ENCODE measurements around the gene ADM2. TPM values are rescaled to one million over a fixed set of nuclear protein-coding genes. Genes with fewer than 3 reads are reported as not detected.

Gene ADM2
- total RNA-seq, 1 experiment from 2014 or later, result 1.4 TPM

- H3K9me2 ChIP-seq (replicated peaks; ENCODE audit: insufficient read depth, low read length), result no peaks in the 10 kb centered on the region
- H3K27me3 ChIP-seq (ENCODE audit: low read length), result no peaks in the 10 kb centered on the region
- H3K9ac ChIP-seq (ENCODE audit: low read length), result peak within 1 kb of the TSS; percentile 100
- peak; percentile 99 for DNase-seq
- H4K20me1 ChIP-seq (ENCODE audit: insufficient read depth, low read depth, low read length), result 0 out of 2 replicates have a peak, but pooled peaks cover 3% of the 10 kb centered on the region
- H3K4me3 ChIP-seq (ENCODE audit: low read length), result peak within 1 kb of the TSS; percentile 94
- peak within 1 kb of the TSS; percentile 98 for H3K4me2 ChIP-seq (ENCODE audit: low read depth, low read length, poor library complexity, severe bottlenecking)
- peak within 1 kb of the TSS; percentile 93; the same call in 1 of the 2 replicates for H2AFZ ChIP-seq (ENCODE audit: low read length)
- H3K4me1 ChIP-seq (ENCODE audit: low read length), result peaks cover 20% of the 10 kb centered on the region
- peak within 1 kb of the TSS; percentile 60; the same call in 1 of the 2 replicates for H3K27ac ChIP-seq (ENCODE audit: low read length)
- no peaks in the 10 kb centered on the region for H3K36me3 ChIP-seq (ENCODE audit: insufficient read depth, low read length)
- H3K79me2 ChIP-seq (ENCODE audit: low read length), result peaks cover 53% of the 10 kb centered on the region
- no peaks in the 10 kb centered on the region for H3K9me3 ChIP-seq (ENCODE audit: low read length)
Observed at GRCh38 chr22:50507991-50508884, 26.9 kb downstream of the ADM2 start, which contains the start of gene NCAPH2. TSS of gene NCAPH2 (plus strand) at chr22:50508224. CDS start at chr22:50508338, 114 bp downstream.

- Histone ChIP-seq H3K9me3 (ENCODE audit: low read length) (no peaks in the 10 kb centered on the region), H3K27me3 (ENCODE audit: low read length) (no peaks in the 10 kb centered on the region), H3K9me2 (replicated peaks; ENCODE audit: insufficient read depth, low read length) (no peaks in the 10 kb centered on the region), H3K9ac (ENCODE audit: low read length) (peak overlapping the region; percentile 81), H3K4me1 (ENCODE audit: low read length) (peaks cover 20% of the 10 kb centered on the region), H4K20me1 (ENCODE audit: insufficient read depth, low read depth, low read length) (0 out of 2 replicates have a peak, but pooled peaks cover 3% of the 10 kb centered on the region), H2AFZ (ENCODE audit: low read length) (no peak overlapping the region), H3K79me2 (ENCODE audit: low read length) (peaks cover 59% of the 10 kb centered on the region), H3K4me2 (ENCODE audit: low read depth, low read length, poor library complexity, severe bottlenecking) (peak overlapping the region; percentile 98), H3K4me3 (ENCODE audit: low read length) (peak overlapping the region; percentile 94), H3K27ac (ENCODE audit: low read length) (0 out of 2 replicates have a peak overlapping the region, but pooled peaks have one; percentile 4), H3K36me3 (ENCODE audit: insufficient read depth, low read length) (no peaks in the 10 kb centered on the region)
- peak; percentile 46 for DNase-seq
Observed at GRCh38 chr22:50508897-50509296, 27.6 kb downstream of the ADM2 start.

- Histone ChIP-seq H3K9me2 (replicated peaks; ENCODE audit: insufficient read depth, low read length) (no peaks in the 10 kb centered on the region), H4K20me1 (ENCODE audit: insufficient read depth, low read depth, low read length) (0 out of 2 replicates have a peak, but pooled peaks cover 2% of the 10 kb centered on the region)
Observed at GRCh38 chr22:50513175-50513574, 31.8 kb downstream of the ADM2 start.

GRCh38 chr22:50516068-50516467 lies 34.7 kb downstream of the ADM2 start:
- Histone ChIP-seq H4K20me1 (ENCODE audit: insufficient read depth, low read depth, low read length) (0 out of 2 replicates have a peak, but pooled peaks cover 2% of the 10 kb centered on the region), H3K9ac (ENCODE audit: low read length) (no peak overlapping the region), H3K27ac (ENCODE audit: low read length) (no peak overlapping the region), H3K36me3 (ENCODE audit: insufficient read depth, low read length) (peaks cover 6% of the 10 kb centered on the region; the same call in 1 of the 2 replicates), H3K79me2 (ENCODE audit: low read length) (peaks cover 43% of the 10 kb centered on the region), H3K9me3 (ENCODE audit: low read length) (no peaks in the 10 kb centered on the region), H3K9me2 (replicated peaks; ENCODE audit: insufficient read depth, low read length) (no peaks in the 10 kb centered on the region), H3K4me3 (ENCODE audit: low read length) (no peak overlapping the region), H2AFZ (ENCODE audit: low read length) (no peak overlapping the region), H3K27me3 (ENCODE audit: low read length) (no peaks in the 10 kb centered on the region), H3K4me2 (ENCODE audit: low read depth, low read length, poor library complexity, severe bottlenecking) (no peak overlapping the region), H3K4me1 (ENCODE audit: low read length) (no peaks in the 10 kb centered on the region)
- no peak for DNase-seq

More at GRCh38 chr22:50513175-50513574, 31.8 kb downstream of the ADM2 start:
- DNase-seq, result no peak
- Histone ChIP-seq H3K9me3 (ENCODE audit: low read length) (no peaks in the 10 kb centered on the region), H3K36me3 (ENCODE audit: insufficient read depth, low read length) (peaks cover 3% of the 10 kb centered on the region; the same call in 1 of the 2 replicates), H3K79me2 (ENCODE audit: low read length) (peaks cover 68% of the 10 kb centered on the region), H3K27me3 (ENCODE audit: low read length) (no peaks in the 10 kb centered on the region), H3K4me1 (ENCODE audit: low read length) (peaks cover 11% of the 10 kb centered on the region), H3K4me2 (ENCODE audit: low read depth, low read length, poor library complexity, severe bottlenecking) (no peak overlapping the region), H3K27ac (ENCODE audit: low read length) (no peak overlapping the region), H3K4me3 (ENCODE audit: low read length) (no peak overlapping the region), H3K9ac (ENCODE audit: low read length) (no peak overlapping the region), H2AFZ (ENCODE audit: low read length) (no peak overlapping the region)

- Histone ChIP-seq H3K27me3 (ENCODE audit: low read length) (no peaks in the 10 kb centered on the region), H3K9ac (ENCODE audit: low read length) (no peak overlapping the region), H3K4me1 (ENCODE audit: low read length) (no peaks in the 10 kb centered on the region), H3K36me3 (ENCODE audit: insufficient read depth, low read length) (peaks cover 6% of the 10 kb centered on the region; the same call in 1 of the 2 replicates), H3K9me3 (ENCODE audit: low read length) (no peaks in the 10 kb centered on the region), H3K27ac (ENCODE audit: low read length) (no peak overlapping the region), H3K9me2 (replicated peaks; ENCODE audit: insufficient read depth, low read length) (no peaks in the 10 kb centered on the region), H2AFZ (ENCODE audit: low read length) (no peak overlapping the region), H3K4me3 (ENCODE audit: low read length) (no peak overlapping the region), H3K79me2 (ENCODE audit: low read length) (peaks cover 43% of the 10 kb centered on the region), H3K4me2 (ENCODE audit: low read depth, low read length, poor library complexity, severe bottlenecking) (no peak overlapping the region), H4K20me1 (ENCODE audit: insufficient read depth, low read depth, low read length) (0 out of 2 replicates have a peak, but pooled peaks cover 2% of the 10 kb centered on the region)
- DNase-seq, result no peak
Observed at GRCh38 chr22:50516891-50517290, 35.5 kb downstream of the ADM2 start.

GRCh38 chr22:50517495-50518260 lies 36.3 kb downstream of the ADM2 start:
- H2AFZ ChIP-seq (ENCODE audit: low read length), result no peak overlapping the region
- no peak overlapping the region for H3K4me3 ChIP-seq (ENCODE audit: low read length)
- H3K9ac ChIP-seq (ENCODE audit: low read length), result no peak overlapping the region
- DNase-seq, result no peak
- no peaks in the 10 kb centered on the region for H3K9me3 ChIP-seq (ENCODE audit: low read length)
- no peaks in the 10 kb centered on the region for H3K4me1 ChIP-seq (ENCODE audit: low read length)
- H3K27me3 ChIP-seq (ENCODE audit: low read length), result no peaks in the 10 kb centered on the region
- H3K36me3 ChIP-seq (ENCODE audit: insufficient read depth, low read length), result peaks cover 6% of the 10 kb centered on the region; the same call in 1 of the 2 replicates
- no peaks in the 10 kb centered on the region for H3K9me2 ChIP-seq (replicated peaks; ENCODE audit: insufficient read depth, low read length)
- H3K4me2 ChIP-seq (ENCODE audit: low read depth, low read length, poor library complexity, severe bottlenecking), result no peak overlapping the region
- H3K27ac ChIP-seq (ENCODE audit: low read length), result no peak overlapping the region
- 0 out of 2 replicates have a peak, but pooled peaks cover 2% of the 10 kb centered on the region for H4K20me1 ChIP-seq (ENCODE audit: insufficient read depth, low read depth, low read length)
- H3K79me2 ChIP-seq (ENCODE audit: low read length), result peaks cover 35% of the 10 kb centered on the region

- Histone ChIP-seq H3K9me2 (replicated peaks; ENCODE audit: insufficient read depth, low read length) (no peaks in the 10 kb centered on the region), H4K20me1 (ENCODE audit: insufficient read depth, low read depth, low read length) (peaks cover 9% of the 10 kb centered on the region; the same call in 1 of the 2 replicates), H3K79me2 (ENCODE audit: low read length) (peaks cover 34% of the 10 kb centered on the region), H3K4me3 (ENCODE audit: low read length) (no peak overlapping the region), H2AFZ (ENCODE audit: low read length) (no peak overlapping the region), H3K36me3 (ENCODE audit: insufficient read depth, low read length) (peaks cover 6% of the 10 kb centered on the region; the same call in 1 of the 2 replicates), H3K27ac (ENCODE audit: low read length) (no peak overlapping the region), H3K9me3 (ENCODE audit: low read length) (no peaks in the 10 kb centered on the region), H3K4me2 (ENCODE audit: low read depth, low read length, poor library complexity, severe bottlenecking) (no peak overlapping the region), H3K27me3 (ENCODE audit: low read length) (no peaks in the 10 kb centered on the region), H3K4me1 (ENCODE audit: low read length) (peaks cover 3% of the 10 kb centered on the region; the same call in 1 of the 2 replicates), H3K9ac (ENCODE audit: low read length) (no peak overlapping the region)
- no peak for DNase-seq
Observed at GRCh38 chr22:50518606-50519005, 37.3 kb downstream of the ADM2 start.

Measured in Karpas-422 (cell line).